HepG2 (cell line): ENCODE results near the gene WDR70. TPM values are rescaled to one million over a fixed set of nuclear protein-coding genes. Genes with fewer than 3 reads are reported as not detected.

Experiments used
- ATAC-seq: fragments of 200-7000 bp; cut with Tn5 transposase; 3 replicates; pipeline ENCODE4 v1.9.1; 2020; ENCODE audit warnings: mild to moderate bottlenecking, moderate library complexity
- BruUV-seq: library from RNA; stranded (reverse); fragments of 400-500 nt; replicated peaks from 2 replicates; lab custom pipeline; 2021; lab: Mats Ljungman, UMichigan
- CTCF ChIA-PET: fragments of 300-600 bp; formaldehyde crosslinking; extraction: SDS; loops from one replicate; lab custom pipeline; 2021; ENCODE audit warnings: low total read pairs, inconsistent platforms, low intra/inter-chr PET ratio; lab: Yijun Ruan, JAX
- POLR2A ChIA-PET: fragments of 350-600 bp; sonication (Branson Sonifier 250); formaldehyde crosslinking; loops from one replicate; lab custom pipeline; 2020; ENCODE audit warnings: antibody characterized with exemption, inconsistent platforms; lab: Yijun Ruan, JAX
- DNase-seq: peaks from one replicate; pipeline ENCODE4 v3.0.0-alpha.2; 2015; ENCODE audit warnings: low spot score
- FAIRE-seq: peaks from 3 replicates; lab custom pipeline; 2011; peaks lifted over from hg19 to GRCh38; lab: Jason Lieb, UNC
- H2AFZ ChIP-seq: one replicate; pipeline ENCODE4 v1.6.1; 2011; ENCODE audit warnings: low read length, inconsistent platforms
- H3K27ac ChIP-seq: fragments of 300-600 bp; 3 replicates; pipeline ENCODE4 v1.8.0; 2011; ENCODE audit warnings: mixed run types, mild to moderate bottlenecking, mixed read lengths, low read length, inconsistent platforms; ENCODE audit not compliant: insufficient read depth; ENCODE audit errors: extremely low read length
- H3K27me3 ChIP-seq, 2 experiments: fragments of 200-600 bp in 1 of 2; 2 replicates in 1 of 2; 3 replicates in 1 of 2; pipeline versions ENCODE4 v1.6.0 to v1.8.0; 2011; ENCODE audit warnings: low read length in 2 of 2, mild to moderate bottlenecking in 2 of 2, moderate library complexity in 2 of 2, inconsistent platforms in 1 of 2; ENCODE audit not compliant: insufficient read depth in 2 of 2, control insufficient read depth in 1 of 2
- H3K36me3 ChIP-seq, 2 experiments: fragments of 200-600 bp in 1 of 2; replicated peaks in 1 of 2; 2 replicates in 1 of 2; 3 replicates in 1 of 2; pipeline versions ENCODE4 v1.5.1 to v1.8.0; 2011; ENCODE audit warnings: low read length in 2 of 2, inconsistent platforms in 1 of 2; ENCODE audit not compliant: insufficient read depth in 2 of 2, control insufficient read depth in 1 of 2
- H3K4me1 ChIP-seq: 2 replicates; pipeline ENCODE4 v1.5.1; 2012; ENCODE audit warnings: low read length, inconsistent platforms; ENCODE audit not compliant: insufficient read depth
- H3K4me2 ChIP-seq: 2 replicates; pipeline ENCODE4 v1.6.0; 2011; ENCODE audit warnings: low read depth, low read length, inconsistent platforms
- H3K4me3 ChIP-seq, 3 experiments: fragments of 200-600 bp in 1 of 3; sonication (generic), shearing (Covaris generic) in 1 of 3; replicated peaks in 1 of 3; 2 replicates each; pipeline ENCODE4 v1.5.1; 2011 to 2016; ENCODE audit warnings: low read length in 3 of 3, inconsistent platforms in 2 of 3, low read depth in 2 of 3, mild to moderate bottlenecking in 2 of 3, control low read depth in 1 of 3, mixed read lengths in 1 of 3; ENCODE audit not compliant: insufficient read depth in 1 of 3
- H3K79me2 ChIP-seq: one replicate; pipeline ENCODE4 v1.6.1; 2011; ENCODE audit warnings: low read length, inconsistent platforms; ENCODE audit not compliant: insufficient read depth
- H3K9ac ChIP-seq: 2 replicates; pipeline ENCODE4 v1.6.0; 2011; ENCODE audit warnings: mild to moderate bottlenecking, low read depth, low read length, inconsistent platforms; ENCODE audit not compliant: insufficient read depth
- H3K9me3 ChIP-seq: 2 replicates; pipeline ENCODE4 v1.5.1; 2012; ENCODE audit warnings: mild to moderate bottlenecking, low read length
- H4K20me1 ChIP-seq: 2 replicates; pipeline ENCODE4 v1.6.0; 2011; ENCODE audit warnings: inconsistent platforms, mild to moderate bottlenecking, low read length, moderate library complexity; ENCODE audit not compliant: insufficient read depth
- CHD2 ChIP-seq: IDR thresholded peaks from 2 replicates; pipeline ENCODE4 v1.6.1; 2011; ENCODE audit warnings: low read depth, low read length, improper control_type of control experiment
- HNRNPL ChIP-seq: fragments of 200-400 bp; formaldehyde crosslinking; IDR thresholded peaks from 2 replicates; pipeline ENCODE4 v1.6.1; 2017; ENCODE audit warnings: mild to moderate bottlenecking, low read depth, low read length
- IKZF4 ChIP-seq: sonication (generic); formaldehyde crosslinking; IDR thresholded peaks from 2 replicates; pipeline ENCODE4 v1.5.1; 2020; ENCODE audit warnings: borderline replicate concordance, mild to moderate bottlenecking, low read depth, missing genetic modification reagents; ENCODE audit errors: not compliant biosample characterization
- KLF12 ChIP-seq: sonication (generic); formaldehyde crosslinking; IDR thresholded peaks from 2 replicates; pipeline ENCODE4 v1.4.0; 2020; ENCODE audit warnings: missing genetic modification reagents, borderline replicate concordance
- MEIS2 ChIP-seq: sonication (generic); formaldehyde crosslinking; IDR thresholded peaks from 2 replicates; pipeline ENCODE4 v1.9.0; 2021; ENCODE audit warnings: mild to moderate bottlenecking, missing genetic modification reagents
- MTA3 ChIP-seq: sonication (generic); formaldehyde crosslinking; IDR thresholded peaks from 2 replicates; pipeline ENCODE4 v1.4.0; 2020; ENCODE audit warnings: missing genetic modification reagents
- NCOR1 ChIP-seq: fragments of 200-600 bp; sonication (generic); IDR thresholded peaks from 2 replicates; pipeline ENCODE4 v1.7.0; 2017; ENCODE audit warnings: antibody characterized with exemption, low read length, borderline replicate concordance
- NFYB ChIP-seq: sonication (generic); formaldehyde crosslinking; IDR thresholded peaks from 2 replicates; pipeline ENCODE4 v1.4.0; 2020; ENCODE audit warnings: missing genetic modification reagents
- PITX1 ChIP-seq: sonication (generic); formaldehyde crosslinking; IDR thresholded peaks from 2 replicates; pipeline ENCODE4 v1.5.1; 2020; ENCODE audit warnings: mild to moderate bottlenecking, missing genetic modification reagents
- U2AF2 ChIP-seq: fragments of 200-400 bp; formaldehyde crosslinking; IDR thresholded peaks from 2 replicates; pipeline ENCODE4 v1.6.1; 2017; ENCODE audit warnings: low read depth, mild to moderate bottlenecking, low read length
- ZBTB33 ChIP-seq: sonication (generic); formaldehyde crosslinking; IDR thresholded peaks from 2 replicates; pipeline ENCODE4 v1.4.0; 2020; ENCODE audit warnings: missing genetic modification reagents
- ZBTB42 ChIP-seq: sonication (generic); formaldehyde crosslinking; IDR thresholded peaks from 2 replicates; pipeline ENCODE4 v1.5.0; 2020; ENCODE audit warnings: mild to moderate bottlenecking, missing genetic modification reagents
- ZNF142 ChIP-seq: sonication (generic); formaldehyde crosslinking; IDR thresholded peaks from 2 replicates; pipeline ENCODE4 v1.4.0; 2020; ENCODE audit warnings: missing genetic modification reagents
- ZNF549 ChIP-seq: sonication (generic); formaldehyde crosslinking; IDR thresholded peaks from 2 replicates; pipeline ENCODE4 v1.5.0; 2020; ENCODE audit warnings: missing genetic modification reagents
- ZNF672 ChIP-seq: sonication (generic); formaldehyde crosslinking; IDR thresholded peaks from 2 replicates; pipeline ENCODE4 v1.8.1; 2022; ENCODE audit warnings: missing genetic modification reagents
- WGBS: methylation state at CpG from one replicate; pipeline ENCODE4 v1.1.6; 2017; ENCODE audit warnings: low lambda C conversion rate; 5-methylcytosine and 5-hydroxymethylcytosine counted together
- in situ Hi-C: cut with HindIII; loops from 2 replicates; pipeline ENCODE4 v1.10.0; 2017; ENCODE audit warnings: low pct_unique_long_range_greater_than_20kb; ENCODE audit not compliant: extremely low pct_ligation_motif_present
- intact Hi-C: fragments of 100-400 bp; cut with micrococcal nuclease; formaldehyde crosslinking; loops from one replicate; pipeline ENCODE4 v1.10.0; 2022; ENCODE audit not compliant: unreplicated experiment
- polyA plus RNA-seq, 8 experiments: library from polyadenylated mRNA; depleted of rRNA in 3 of 8; stranded (reverse) in 7 of 8; unstranded in 1 of 8; fragments of >200 nt; fragmentation: Illumina TruSeq in 4 of 8; extraction: Trizol in 4 of 8; gene quantifications; 2 replicates each; pipeline versions ENCODE4 v1.2.1 to v1.2.3, GENCODE V29; 2011 to 2016; ENCODE audit warnings: low read depth in 4 of 8, missing spikeins in 1 of 8, mixed read lengths in 1 of 8; ENCODE audit not compliant: insufficient read depth in 1 of 8
- total RNA-seq, 5 experiments: library from RNA; depleted of rRNA; stranded (reverse); fragments of >200 nt; fragmentation: Illumina TruSeq; extraction: Trizol; gene quantifications; 2 replicates each; pipeline ENCODE4 v1.2.3, GENCODE V29; 2016; ENCODE audit warnings: low read depth in 1 of 5

Gene WDR70
- total and polyA plus RNA-seq, 2 of the 13 experiments (the other 11 are each of a cell fraction or from before 2014, with no cell fraction given) = 14.6 to 30.6 TPM

- TF ChIP-seq ZNF142 (CRISPR knock-in tag) = no peak
Measured at GRCh38 chr5:37735649-37736347, 356.7 kb downstream of the WDR70 start (continued).

GRCh38 chr5:37736397-37736796, 357.3 kb downstream of the WDR70 start:
- intact Hi-C loops = no loop called here
- ChIA-PET POLR2A (no interaction called here), CTCF (no interaction called here)
- ATAC-seq (no peak), DNase-seq (no peak), FAIRE-seq (no peak)
- Histone ChIP-seq H3K4me1 (no peaks in the 10 kb centered on the region), H3K9ac (no peak overlapping the region), H3K9me3 (no peaks in the 10 kb centered on the region), H3K4me2 (no peak overlapping the region), H3K27ac (no peak overlapping the region), H3K79me2 (no peaks in the 10 kb centered on the region), H3K4me3 (no peak overlapping the region), H4K20me1 (no peaks in the 10 kb centered on the region), H3K36me3 (no peaks in the 10 kb centered on the region; a peak in 2 of 5 replicates), H3K27me3 (no peaks in the 10 kb centered on the region), H2AFZ (no peak overlapping the region)
- WGBS = 100% methylated on average over 2 of the region's 2 CpGs
- TF ChIP-seq NFYB (CRISPR knock-in tag) = no peak
- no peak for TF ChIP-seq MEIS2
- no peak for TF ChIP-seq IKZF4 (CRISPR knock-in tag)
- TF ChIP-seq ZBTB33 (CRISPR knock-in tag) = no peak
- TF ChIP-seq HNRNPL = no peak
- TF ChIP-seq U2AF2 = no peak
- no peak for TF ChIP-seq NCOR1
- TF ChIP-seq CHD2 = no peak
- TF ChIP-seq KLF12 (CRISPR knock-in tag) = no peak
- no peak for TF ChIP-seq PITX1
- no peak for TF ChIP-seq ZBTB42 (CRISPR knock-in tag)
- no peak for TF ChIP-seq MTA3
- TF ChIP-seq ZNF672 = no peak
- no peak for TF ChIP-seq ZNF549
- no TSS peak for BruUV-seq
- in situ Hi-C loops = no loop called here
